ENCODE results near the gene APBB2.
"Not testable (repeated sequence)": the region's sequence is repeated elsewhere in the genome, so short reads cannot be mapped to it uniquely, and the experiment has no call there.

APBB2 gene

DNA sequence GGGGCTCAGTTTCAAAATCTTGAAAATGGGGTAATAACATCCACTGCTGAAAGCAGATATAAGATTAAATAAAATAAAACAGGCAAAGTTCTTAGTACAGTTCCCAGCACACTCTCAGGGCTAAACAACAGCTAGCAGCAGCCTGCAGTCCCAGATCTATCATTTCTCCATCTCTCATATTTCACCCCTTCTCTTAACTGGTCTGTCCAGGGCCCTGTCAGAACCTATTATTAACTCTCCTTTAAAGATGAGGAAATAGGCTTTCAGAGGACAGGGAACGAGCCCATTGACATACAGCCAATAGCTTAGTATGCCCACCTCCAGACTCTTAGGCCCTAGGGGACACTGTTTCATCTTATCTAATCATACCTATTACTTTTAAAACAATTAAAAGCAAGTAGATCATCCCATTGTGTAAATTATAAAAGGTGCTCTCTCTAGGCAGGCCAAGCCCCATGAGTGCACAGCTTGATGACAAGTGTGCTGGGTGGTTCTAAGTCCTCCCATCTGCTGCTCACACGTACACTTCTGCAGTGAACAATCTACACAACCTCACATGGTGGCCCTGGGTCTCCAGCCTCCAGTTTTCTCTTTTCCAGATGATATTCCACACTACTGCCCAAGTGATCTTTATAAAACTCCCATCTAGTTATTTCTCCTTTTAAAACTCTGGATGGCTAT, 119.0 kb downstream of the APBB2 start:
- no peak for DNase-seq

GRCh38 chr4:41092128-41092527, 122.2 kb downstream of the APBB2 start:
- DNase-seq, result no peak

GRCh38 chr4:41081847-41082246, 132.5 kb downstream of the APBB2 start:
- no peak for DNase-seq

GRCh38 chr4:41080976-41081375, 133.4 kb downstream of the APBB2 start:
- DNase-seq, result no peak

GRCh38 chr4:41079881-41080560, 134.3 kb downstream of the APBB2 start:
- no peak for DNase-seq

DNA sequence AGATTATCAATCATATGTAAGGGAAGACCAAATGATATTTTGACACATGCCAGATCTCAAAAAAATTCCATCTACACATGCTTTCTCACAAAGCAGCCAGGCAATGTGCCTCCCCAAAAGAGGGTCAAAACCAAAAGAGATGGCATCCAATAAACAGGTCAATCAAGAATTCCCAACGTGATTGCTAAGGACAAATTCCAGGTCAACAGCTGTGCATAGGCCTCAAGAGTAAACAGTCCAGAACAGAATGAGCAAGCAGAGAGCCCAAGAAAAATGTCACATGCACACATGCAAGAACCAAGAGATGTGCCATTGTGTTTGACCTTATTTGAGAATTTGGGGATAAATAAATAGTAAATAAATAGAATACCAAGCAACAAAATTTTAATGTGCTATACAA, 136.7 kb downstream of the APBB2 start:
- no peak for DNase-seq

DNA sequence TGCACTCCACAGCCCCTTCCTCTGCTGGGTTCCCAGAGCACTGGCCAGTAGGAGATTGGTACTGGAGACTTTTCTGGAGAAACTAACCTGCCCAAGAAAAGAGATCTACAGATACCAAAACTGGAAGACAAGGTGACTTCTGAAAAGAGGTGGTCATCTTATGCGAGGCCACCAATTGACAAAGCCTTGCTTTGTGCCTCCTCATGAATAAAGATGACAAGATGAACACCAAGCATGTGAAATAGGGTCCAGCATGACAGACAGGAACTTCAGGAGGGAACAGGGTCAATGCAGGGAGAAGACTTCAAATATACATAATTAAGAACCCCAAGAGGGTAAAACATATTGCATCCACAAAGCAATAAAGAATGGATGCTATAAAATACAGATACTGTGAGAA, 137.9 kb downstream of the APBB2 start:
- DNase-seq, result no peak

GRCh38 chr4:41074215-41074614, 140.1 kb downstream of the APBB2 start:
- DNase-seq, result no peak

DNA sequence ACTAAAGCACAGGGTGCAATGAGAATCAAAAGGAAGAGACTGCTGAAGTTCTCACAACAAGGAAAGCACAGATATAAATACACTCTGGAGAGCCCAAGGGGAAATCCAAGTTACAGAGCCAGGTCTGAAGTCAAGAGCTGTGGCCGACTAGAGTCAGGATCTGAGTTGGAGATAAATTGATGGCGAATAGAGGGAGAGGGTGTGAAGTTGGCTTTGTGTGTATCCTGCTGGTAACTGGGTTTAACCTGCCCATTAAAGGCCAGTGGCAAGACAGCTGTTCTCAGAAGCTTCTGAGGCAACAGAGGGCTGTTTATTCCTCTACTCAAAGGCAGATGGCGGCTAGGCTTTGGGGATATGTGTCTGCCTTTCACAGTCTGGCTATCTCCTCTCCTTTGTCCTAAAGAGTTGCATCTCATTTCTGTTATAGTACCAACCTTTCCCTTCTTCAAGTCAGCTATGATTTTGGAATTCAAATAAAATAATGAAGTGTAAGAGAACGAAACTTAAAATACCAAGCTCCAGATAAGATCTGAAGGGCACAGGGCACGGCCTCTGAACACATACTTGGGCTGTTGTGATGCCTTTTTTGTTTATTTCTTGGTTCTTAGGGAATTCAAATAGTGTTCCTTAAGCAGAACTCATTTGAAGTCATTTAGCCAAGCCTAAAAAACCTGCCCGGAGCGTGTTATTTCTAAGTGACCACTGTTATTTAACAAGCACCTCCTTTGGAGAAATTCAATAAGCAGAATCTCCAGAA, 142.1 kb downstream of the APBB2 start:
- DNase-seq, result no peak

- DNase-seq, result peak; percentile 22
Measured at GRCh38 chr4:41070516-41071281, 143.6 kb downstream of the APBB2 start.

GRCh38 chr4:41069838-41070237, 144.5 kb downstream of the APBB2 start:
- no peak for DNase-seq

GRCh38 chr4:41069257-41069656, 145.1 kb downstream of the APBB2 start:
- no peak for DNase-seq

DNA sequence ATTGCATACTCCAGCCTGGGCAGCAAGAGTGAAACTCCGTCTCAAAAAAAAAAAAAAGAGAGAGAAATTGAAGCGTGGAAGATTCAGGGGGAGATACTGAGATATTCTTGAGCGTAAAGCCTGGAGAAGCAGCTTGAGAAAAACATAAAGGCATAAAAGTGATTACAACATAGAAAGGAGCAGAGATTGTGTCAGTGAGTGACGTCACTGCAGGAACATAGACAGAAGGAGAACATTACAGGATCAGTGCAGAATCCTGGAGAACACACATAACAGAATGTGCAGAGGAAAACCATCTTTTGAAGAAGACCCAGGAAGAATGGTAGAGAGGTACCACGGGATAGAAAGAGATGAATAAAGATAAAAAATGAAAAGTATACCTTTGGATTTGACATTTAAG, 147.0 kb downstream of the APBB2 start:
- DNase-seq, result no peak

GRCh38 chr4:41066049-41066448, 148.3 kb downstream of the APBB2 start:
- DNase-seq, result no peak

- DNase-seq, result no peak
Measured at GRCh38 chr4:41065434-41066006, 148.8 kb downstream of the APBB2 start.

DNA sequence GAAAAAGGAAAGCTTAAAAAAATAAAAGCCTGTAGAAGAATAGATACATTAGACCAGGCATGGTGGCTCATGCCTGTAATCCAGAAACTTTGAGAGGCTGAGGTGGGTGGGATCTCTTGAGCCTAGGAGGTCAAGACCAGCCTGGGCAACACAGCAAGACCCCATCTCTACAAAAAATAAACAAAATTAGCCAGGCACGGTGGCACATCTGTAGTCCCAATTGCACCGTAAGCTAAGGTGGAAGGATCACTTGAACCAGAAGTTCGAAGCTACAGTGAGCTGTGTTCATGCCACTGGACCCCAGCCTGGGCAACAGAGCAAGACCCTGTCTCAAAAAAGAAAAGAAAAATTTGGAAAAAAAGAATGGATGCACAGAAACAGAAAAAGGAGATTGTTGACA, 149.4 kb downstream of the APBB2 start:
- DNase-seq, result no peak

GRCh38 chr4:41061482-41062185, 152.7 kb downstream of the APBB2 start:
- DNase-seq, result no peak

DNA sequence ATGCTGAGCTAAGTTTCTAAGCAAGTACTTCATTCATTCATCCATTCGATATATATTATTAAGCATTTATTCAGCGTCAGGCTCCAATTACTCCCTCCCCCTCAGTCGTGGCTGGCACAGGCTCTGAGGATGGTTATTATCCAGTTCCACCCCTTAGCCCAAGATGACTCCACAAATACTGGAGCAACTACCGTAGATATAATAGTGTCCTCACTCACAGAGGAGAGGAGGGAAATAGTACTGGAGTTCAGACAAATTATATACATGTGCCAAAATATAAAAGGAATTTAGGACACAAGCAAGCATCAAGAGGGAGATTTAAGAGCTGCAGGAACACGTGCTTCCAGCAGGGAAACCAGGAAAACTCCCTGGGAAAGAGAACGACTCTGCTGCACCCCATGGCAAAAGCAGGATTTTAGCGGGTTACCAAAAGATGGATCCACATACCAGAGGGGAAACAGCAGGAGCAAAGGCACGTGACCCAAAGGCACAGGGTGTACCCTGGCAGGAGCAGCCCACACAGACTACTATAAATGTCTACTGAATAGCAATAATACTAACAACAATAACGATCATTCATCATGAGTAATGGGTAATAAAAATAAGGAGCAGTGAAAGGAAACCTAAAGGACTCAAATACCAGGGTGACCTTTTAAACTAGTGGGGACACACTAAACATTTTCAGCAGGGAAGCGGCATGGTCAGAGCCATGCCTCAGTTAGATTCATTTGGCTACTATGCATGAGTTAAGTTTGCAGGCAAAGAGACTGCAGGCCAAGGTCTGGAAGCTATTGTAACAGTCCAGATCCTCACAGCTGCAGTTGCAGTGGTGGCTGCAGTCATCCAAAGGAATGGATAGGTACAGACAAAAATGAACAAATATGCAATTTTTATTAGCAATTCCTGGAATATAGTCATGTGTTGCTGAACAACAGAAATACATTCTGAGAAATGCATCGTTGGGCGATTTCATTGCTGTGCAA, 153.7 kb downstream of the APBB2 start:
- DNase-seq, result no peak

- DNase-seq, result not testable (repeated sequence)
Measured at GRCh38 chr4:41059411-41059810, 154.9 kb downstream of the APBB2 start.

DNA sequence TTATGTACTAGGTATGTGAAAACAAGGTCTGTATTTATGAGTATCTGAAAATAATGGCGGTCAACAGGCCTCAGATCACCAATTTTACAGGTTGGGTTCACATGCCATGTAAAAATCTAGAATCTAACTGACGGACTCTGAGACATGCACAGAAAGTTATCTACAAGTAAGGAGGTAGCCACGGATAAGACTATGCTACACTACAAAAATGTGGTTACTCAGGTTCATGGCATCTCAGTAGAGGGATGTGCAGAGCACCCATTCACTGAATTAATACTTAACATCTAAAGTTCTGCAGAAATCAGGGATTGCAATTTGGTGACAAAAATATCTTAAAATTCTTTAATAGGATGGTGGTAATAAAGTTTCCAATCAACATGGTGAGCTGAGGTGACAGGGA, 155.9 kb downstream of the APBB2 start:
- DNase-seq, result peak; percentile 48

DNA sequence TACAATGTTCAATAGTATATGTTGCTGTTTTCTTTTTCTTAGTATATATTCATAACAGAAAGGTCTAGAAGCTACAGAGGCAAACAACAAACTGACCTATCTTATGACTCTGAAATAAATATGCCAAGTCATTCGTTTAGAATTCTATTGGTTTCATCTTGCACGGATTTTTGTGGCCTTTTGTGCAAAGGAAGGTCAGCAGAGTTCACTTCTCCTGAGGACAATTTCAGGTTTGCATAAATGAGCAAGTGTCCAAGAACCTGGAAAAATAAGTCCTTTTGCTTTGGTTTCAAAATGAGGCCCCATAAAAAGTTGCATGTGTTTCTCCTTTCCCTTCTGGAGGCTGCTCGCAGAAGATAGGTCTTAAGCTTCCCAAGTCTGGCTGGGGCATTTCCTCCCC, 156.9 kb downstream of the APBB2 start:
- no peak for DNase-seq
